ENCODE data around the gene C12orf42. TPM values are rescaled to one million over a fixed set of nuclear protein-coding genes. Genes with fewer than 3 reads are reported as not detected.

C12orf42 gene
- total RNA-seq, 2 experiments from 2014 or later, result 3.9 to 4.8 TPM

DNA sequence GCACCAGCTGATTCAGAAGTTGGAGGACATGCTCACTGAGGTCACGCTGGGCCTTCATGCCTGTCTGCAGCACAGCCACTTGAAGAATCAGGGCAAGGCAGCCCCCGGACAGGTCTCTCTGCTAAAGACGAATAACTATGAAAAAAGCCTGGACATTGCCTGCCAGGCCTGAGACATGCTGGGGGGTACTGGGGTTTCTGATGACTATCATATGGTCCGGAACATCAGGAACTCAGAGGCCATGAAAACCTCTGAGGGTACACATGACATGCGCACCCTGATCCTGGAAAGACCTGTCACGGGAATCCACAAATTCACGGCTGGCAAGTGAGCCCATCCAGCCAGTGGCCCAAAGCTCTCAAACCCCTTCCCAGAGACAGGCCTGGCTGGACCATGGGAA lies 8.8 kb upstream of the C12orf42 start:
- H3K4me1 ChIP-seq (ENCODE audit: insufficient read depth, low read length), result no peaks in the 10 kb centered on the region
- Mint-ChIP-seq H3K27ac (no peak overlapping the region), H3K36me3 (ENCODE audit: low read depth) (no peaks in the 10 kb centered on the region), H3K9me3 (no peaks in the 10 kb centered on the region), H3K4me1 (ENCODE audit: low read depth) (no peaks in the 10 kb centered on the region), H3K4me3 (no peak overlapping the region), H3K27me3 (peaks cover 5% of the 10 kb centered on the region)
- TF ChIP-seq CTCF (IDR thresholded peaks at IDR 0.05), result no peak
- H3K27me3 ChIP-seq (ENCODE audit: control insufficient read depth in 1 of 2, insufficient read depth in 2 of 2, low read length in 2 of 2), result no peaks in the 10 kb centered on the region
- no peaks in the 10 kb centered on the region for H3K9me3 ChIP-seq (ENCODE audit: control insufficient read depth in 1 of 2, insufficient read depth in 1 of 2, low read length in 2 of 2)
- no peak overlapping the region for H3K27ac ChIP-seq (ENCODE audit: low read depth in 1 of 2, low read length in 2 of 2)
- CTCF ChIA-PET, result no interaction called here
- intact Hi-C loops (cut with DNase I, micrococcal nuclease), result loop anchor here (1.0 to 5.0 kb wide), 5 partner anchors 103 to 622 kb away; no protein-coding TSS in a partner anchor
- POLR2A ChIA-PET, result no interaction called here
- peak in 1 of 14 experiments; percentile 5 for DNase-seq
- ATAC-seq (ENCODE audit: poor library complexity), result no peak
- H3K4me3 ChIP-seq (ENCODE audit: low read length), result no peak overlapping the region
- H3K36me3 ChIP-seq (ENCODE audit: insufficient read depth, low read length), result no peaks in the 10 kb centered on the region

DNA sequence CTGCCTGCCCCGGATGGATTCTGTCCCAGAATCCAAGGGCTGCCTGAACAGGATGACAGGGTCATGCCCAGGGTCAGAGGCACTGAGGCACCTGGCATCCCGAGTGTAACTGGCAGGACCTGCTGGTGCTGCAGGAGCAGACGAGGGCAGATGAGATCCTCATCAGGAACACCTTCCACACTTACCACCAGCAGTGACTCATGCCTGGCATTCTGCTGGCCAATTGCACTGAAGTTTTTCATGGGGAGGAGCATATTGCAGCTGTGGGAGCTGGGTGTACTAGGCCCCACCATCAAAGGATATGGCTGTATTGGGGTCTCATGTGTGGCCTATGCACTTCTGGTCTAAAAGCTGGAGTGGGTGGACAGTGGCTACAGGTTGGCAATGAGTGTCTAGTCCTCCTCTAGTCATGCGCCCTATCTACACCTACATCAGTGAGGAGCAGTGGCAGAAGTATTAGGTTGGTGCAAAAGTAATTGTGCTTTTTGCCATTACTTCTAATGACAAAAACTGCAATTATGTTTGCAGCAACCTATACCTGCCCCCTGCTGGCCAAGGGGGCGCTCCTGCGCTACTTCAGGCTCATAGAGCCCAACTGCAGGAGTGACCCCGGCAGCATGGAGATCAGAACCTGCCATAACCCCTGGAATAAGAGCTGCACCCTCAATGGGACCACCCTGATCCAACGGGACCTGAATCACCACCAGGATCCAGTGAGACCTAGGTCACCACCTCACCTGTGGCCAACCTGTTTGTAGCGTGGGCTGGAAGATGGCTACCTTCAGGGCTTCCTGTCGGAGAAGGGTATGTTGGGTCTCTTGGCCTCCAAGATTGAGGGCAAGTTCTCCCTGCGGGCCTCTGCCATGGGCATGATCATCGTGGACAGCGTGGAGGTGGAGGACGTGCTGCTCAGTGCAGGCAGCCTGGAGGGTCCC lies 8.0 kb upstream of the C12orf42 start:
- peaks cover 5% of the 10 kb centered on the region for H3K27me3 Mint-ChIP-seq
- no peaks in the 10 kb centered on the region for H3K9me3 ChIP-seq (ENCODE audit: control insufficient read depth in 1 of 2, insufficient read depth in 1 of 2, low read length in 2 of 2)
- peak; percentile 43 for TF ChIP-seq CTCF (IDR thresholded peaks at IDR 0.05)
- no peak overlapping the region for H3K4me3 ChIP-seq (ENCODE audit: low read length)
- POLR2A ChIA-PET, result no interaction called here
- ATAC-seq (ENCODE audit: poor library complexity) (peak; percentile 71), DNase-seq (peak; percentile 29 to 78 (median 53))
- no peaks in the 10 kb centered on the region for H3K36me3 ChIP-seq (ENCODE audit: insufficient read depth, low read length)
- H3K27ac Mint-ChIP-seq, result no peak overlapping the region
- no peak overlapping the region for H3K27ac ChIP-seq (ENCODE audit: low read depth in 1 of 2, low read length in 2 of 2)
- H3K4me1 ChIP-seq (ENCODE audit: insufficient read depth, low read length), result no peaks in the 10 kb centered on the region
- no peaks in the 10 kb centered on the region for H3K4me1 Mint-ChIP-seq (ENCODE audit: low read depth)
- no peaks in the 10 kb centered on the region for H3K9me3 Mint-ChIP-seq
- H3K36me3 Mint-ChIP-seq (ENCODE audit: low read depth), result no peaks in the 10 kb centered on the region
- CTCF ChIA-PET, result interaction anchor here (1.0 kb wide), 1 partner anchor 555 kb away, joined by 6 read pairs; no protein-coding TSS in a partner anchor
- intact Hi-C loops (cut with DNase I, micrococcal nuclease), result loop anchor here (1.0 to 5.0 kb wide), 5 partner anchors 103 to 621 kb away; no protein-coding TSS in a partner anchor
- H3K4me3 Mint-ChIP-seq, result no peak overlapping the region
- no peaks in the 10 kb centered on the region for H3K27me3 ChIP-seq (ENCODE audit: control insufficient read depth in 1 of 2, insufficient read depth in 2 of 2, low read length in 2 of 2)

- no peaks in the 10 kb centered on the region for H3K9me3 ChIP-seq (ENCODE audit: control insufficient read depth in 1 of 2, insufficient read depth in 1 of 2, low read length in 2 of 2)
- H3K36me3 Mint-ChIP-seq (ENCODE audit: low read depth), result no peaks in the 10 kb centered on the region
- CTCF ChIA-PET, result no interaction called here
- no peak overlapping the region for H3K27ac ChIP-seq (ENCODE audit: low read depth in 1 of 2, low read length in 2 of 2)
- H3K27me3 Mint-ChIP-seq, result peaks cover 5% of the 10 kb centered on the region
- H3K4me1 Mint-ChIP-seq (ENCODE audit: low read depth), result peaks cover 1% of the 10 kb centered on the region
- ATAC-seq (ENCODE audit: poor library complexity), result no peak
- no peak overlapping the region for H3K27ac Mint-ChIP-seq
- H3K4me1 ChIP-seq (ENCODE audit: insufficient read depth, low read length), result peaks cover under 1% of the 10 kb centered on the region
- POLR2A ChIA-PET, result no interaction called here
- H3K9me3 Mint-ChIP-seq, result peaks cover 2% of the 10 kb centered on the region
- intact Hi-C loops (cut with DNase I, micrococcal nuclease), result loop anchor here in 1 of 2 experiments (2.0 to 5.0 kb wide), 2 partner anchors 101 to 174 kb away; no protein-coding TSS in a partner anchor
- no peaks in the 10 kb centered on the region for H3K27me3 ChIP-seq (ENCODE audit: control insufficient read depth in 1 of 2, insufficient read depth in 2 of 2, low read length in 2 of 2)
- TF ChIP-seq CTCF (IDR thresholded peaks at IDR 0.05), result no peak
- no peak overlapping the region for H3K4me3 Mint-ChIP-seq
- H3K4me3 ChIP-seq (ENCODE audit: low read length), result no peak overlapping the region
- no peaks in the 10 kb centered on the region for H3K36me3 ChIP-seq (ENCODE audit: insufficient read depth, low read length)
- DNase-seq, result no peak
Observed at GRCh38 chr12:103501447-103501846, 5.7 kb upstream of the C12orf42 start.
